HepG2 (cell line): ENCODE data around the gene APCDD1L. TPM values are rescaled to one million over a fixed set of nuclear protein-coding genes. Genes with fewer than 3 reads are reported as not detected.

ENCODE experiments used
- ATAC-seq: fragments of 200-7000 bp; cut with Tn5 transposase; 3 replicates; pipeline ENCODE4 v1.9.1; 2020; ENCODE audit warnings: mild to moderate bottlenecking, moderate library complexity
- BruUV-seq: library from RNA; stranded (reverse); fragments of 400-500 nt; replicated peaks from 2 replicates; lab custom pipeline; 2021; lab: Mats Ljungman, UMichigan
- CTCF ChIA-PET: fragments of 300-600 bp; formaldehyde crosslinking; extraction: SDS; loops from one replicate; lab custom pipeline; 2021; ENCODE audit warnings: low total read pairs, inconsistent platforms, low intra/inter-chr PET ratio; lab: Yijun Ruan, JAX
- POLR2A ChIA-PET: fragments of 350-600 bp; sonication (Branson Sonifier 250); formaldehyde crosslinking; loops from one replicate; lab custom pipeline; 2020; ENCODE audit warnings: antibody characterized with exemption, inconsistent platforms; lab: Yijun Ruan, JAX
- DNase-seq: peaks from one replicate; pipeline ENCODE4 v3.0.0-alpha.2; 2015; ENCODE audit warnings: low spot score
- FAIRE-seq: peaks from 3 replicates; lab custom pipeline; 2011; peaks lifted over from hg19 to GRCh38; lab: Jason Lieb, UNC
- H2AFZ ChIP-seq: one replicate; pipeline ENCODE4 v1.6.1; 2011; ENCODE audit warnings: low read length, inconsistent platforms
- H3K27ac ChIP-seq: fragments of 300-600 bp; 3 replicates; pipeline ENCODE4 v1.8.0; 2011; ENCODE audit warnings: mixed run types, mild to moderate bottlenecking, mixed read lengths, low read length, inconsistent platforms; ENCODE audit not compliant: insufficient read depth; ENCODE audit errors: extremely low read length
- H3K27me3 ChIP-seq, 2 experiments: fragments of 200-600 bp in 1 of 2; 2 replicates in 1 of 2; 3 replicates in 1 of 2; pipeline versions ENCODE4 v1.6.0 to v1.8.0; 2011; ENCODE audit warnings: low read length in 2 of 2, mild to moderate bottlenecking in 2 of 2, moderate library complexity in 2 of 2, inconsistent platforms in 1 of 2; ENCODE audit not compliant: insufficient read depth in 2 of 2, control insufficient read depth in 1 of 2
- H3K36me3 ChIP-seq, 2 experiments: fragments of 200-600 bp in 1 of 2; replicated peaks in 1 of 2; 2 replicates in 1 of 2; 3 replicates in 1 of 2; pipeline versions ENCODE4 v1.5.1 to v1.8.0; 2011; ENCODE audit warnings: low read length in 2 of 2, inconsistent platforms in 1 of 2; ENCODE audit not compliant: insufficient read depth in 2 of 2, control insufficient read depth in 1 of 2
- H3K4me1 ChIP-seq: 2 replicates; pipeline ENCODE4 v1.5.1; 2012; ENCODE audit warnings: low read length, inconsistent platforms; ENCODE audit not compliant: insufficient read depth
- H3K4me2 ChIP-seq: 2 replicates; pipeline ENCODE4 v1.6.0; 2011; ENCODE audit warnings: low read depth, low read length, inconsistent platforms
- H3K4me3 ChIP-seq, 3 experiments: fragments of 200-600 bp in 1 of 3; sonication (generic), shearing (Covaris generic) in 1 of 3; replicated peaks in 1 of 3; 2 replicates each; pipeline ENCODE4 v1.5.1; 2011 to 2016; ENCODE audit warnings: low read length in 3 of 3, inconsistent platforms in 2 of 3, low read depth in 2 of 3, mild to moderate bottlenecking in 2 of 3, control low read depth in 1 of 3, mixed read lengths in 1 of 3; ENCODE audit not compliant: insufficient read depth in 1 of 3
- H3K79me2 ChIP-seq: one replicate; pipeline ENCODE4 v1.6.1; 2011; ENCODE audit warnings: low read length, inconsistent platforms; ENCODE audit not compliant: insufficient read depth
- H3K9ac ChIP-seq: 2 replicates; pipeline ENCODE4 v1.6.0; 2011; ENCODE audit warnings: mild to moderate bottlenecking, low read depth, low read length, inconsistent platforms; ENCODE audit not compliant: insufficient read depth
- H3K9me3 ChIP-seq: 2 replicates; pipeline ENCODE4 v1.5.1; 2012; ENCODE audit warnings: mild to moderate bottlenecking, low read length
- H4K20me1 ChIP-seq: 2 replicates; pipeline ENCODE4 v1.6.0; 2011; ENCODE audit warnings: inconsistent platforms, mild to moderate bottlenecking, low read length, moderate library complexity; ENCODE audit not compliant: insufficient read depth
- CCDC6 ChIP-seq: sonication (generic); formaldehyde crosslinking; IDR thresholded peaks from 2 replicates; pipeline ENCODE4 v1.8.1; 2022; ENCODE audit warnings: mild to moderate bottlenecking, missing genetic modification reagents, moderate library complexity
- CREM ChIP-seq, 2 experiments: sonication (generic) in 1 of 2; formaldehyde crosslinking in 1 of 2; IDR thresholded peaks; 2 replicates each; pipeline versions ENCODE4 v1.4.0 to v1.6.1; 2016 to 2020; ENCODE audit warnings: antibody characterized with exemption in 1 of 2, mild to moderate bottlenecking in 1 of 2, missing genetic modification reagents in 1 of 2
- HIVEP1 ChIP-seq: sonication (generic); formaldehyde crosslinking; IDR thresholded peaks from 2 replicates; pipeline ENCODE4 v1.4.0; 2020; ENCODE audit warnings: mild to moderate bottlenecking, missing genetic modification reagents
- KDM5A ChIP-seq: fragments of 200-600 bp; sonication (generic); IDR thresholded peaks from 2 replicates; pipeline ENCODE4 v1.7.0; 2018; ENCODE audit warnings: antibody characterized with exemption, mild to moderate bottlenecking, low read length, borderline replicate concordance
- KMT2B ChIP-seq: IDR thresholded peaks from 2 replicates; pipeline ENCODE4 v1.6.1; 2016; ENCODE audit warnings: missing genetic modification reagents, missing compliant biosample characterization
- RBM22 ChIP-seq: fragments of 200-400 bp; formaldehyde crosslinking; optimal IDR thresholded peaks from 2 replicates; pipeline ENCODE3; 2017; ENCODE audit warnings: mild to moderate bottlenecking, low read length, moderate library complexity
- SCMH1 ChIP-seq: sonication (generic); formaldehyde crosslinking; IDR thresholded peaks from 2 replicates; pipeline ENCODE4 v1.9.0; 2021; ENCODE audit warnings: missing genetic modification reagents, mild to moderate bottlenecking, borderline replicate concordance
- SUZ12 ChIP-seq: fragments of 150-350 bp; IDR thresholded peaks from 2 replicates; pipeline ENCODE4 v1.6.1; 2014; ENCODE audit warnings: low read depth, low read length
- ZBTB7B ChIP-seq: sonication (generic); formaldehyde crosslinking; IDR thresholded peaks from 2 replicates; pipeline ENCODE4 v1.4.0; 2020; ENCODE audit warnings: missing genetic modification reagents
- ZNF136 ChIP-seq: sonication (generic); formaldehyde crosslinking; IDR thresholded peaks from 2 replicates; pipeline ENCODE4 v1.8.1; 2022; ENCODE audit warnings: low read depth, mild to moderate bottlenecking, moderate library complexity, missing genetic modification reagents
- ZNF251 ChIP-seq: sonication (generic); formaldehyde crosslinking; IDR thresholded peaks from 2 replicates; pipeline ENCODE4 v1.9.0; 2021; ENCODE audit warnings: mild to moderate bottlenecking, missing genetic modification reagents
- ZNF432 ChIP-seq: sonication (generic); formaldehyde crosslinking; IDR thresholded peaks from 2 replicates; pipeline ENCODE4 v1.5.0; 2020; ENCODE audit warnings: missing genetic modification reagents, mild to moderate bottlenecking, borderline replicate concordance
- ZNF782 ChIP-seq: sonication (generic); formaldehyde crosslinking; IDR thresholded peaks from 2 replicates; pipeline ENCODE4 v1.4.0; 2020; ENCODE audit warnings: missing genetic modification reagents, mild to moderate bottlenecking, borderline replicate concordance
- ZNF879 ChIP-seq: sonication (generic); formaldehyde crosslinking; IDR thresholded peaks from 2 replicates; pipeline ENCODE4 v1.8.1; 2023; ENCODE audit warnings: missing genetic modification reagents
- WGBS: methylation state at CpG from one replicate; pipeline ENCODE4 v1.1.6; 2017; ENCODE audit warnings: low lambda C conversion rate; 5-methylcytosine and 5-hydroxymethylcytosine counted together
- in situ Hi-C: cut with HindIII; loops from 2 replicates; pipeline ENCODE4 v1.10.0; 2017; ENCODE audit warnings: low pct_unique_long_range_greater_than_20kb; ENCODE audit not compliant: extremely low pct_ligation_motif_present
- intact Hi-C: fragments of 100-400 bp; cut with micrococcal nuclease; formaldehyde crosslinking; loops from one replicate; pipeline ENCODE4 v1.10.0; 2022; ENCODE audit not compliant: unreplicated experiment
- polyA plus RNA-seq, 8 experiments: library from polyadenylated mRNA; depleted of rRNA in 3 of 8; stranded (reverse) in 7 of 8; unstranded in 1 of 8; fragments of >200 nt; fragmentation: Illumina TruSeq in 4 of 8; extraction: Trizol in 4 of 8; gene quantifications; 2 replicates each; pipeline versions ENCODE4 v1.2.1 to v1.2.3, GENCODE V29; 2011 to 2016; ENCODE audit warnings: low read depth in 4 of 8, missing spikeins in 1 of 8, mixed read lengths in 1 of 8; ENCODE audit not compliant: insufficient read depth in 1 of 8
- total RNA-seq, 5 experiments: library from RNA; depleted of rRNA; stranded (reverse); fragments of >200 nt; fragmentation: Illumina TruSeq; extraction: Trizol; gene quantifications; 2 replicates each; pipeline ENCODE4 v1.2.3, GENCODE V29; 2016; ENCODE audit warnings: low read depth in 1 of 5
- TF ChIP-seq, protein P1 (sequence below): sonication (generic); formaldehyde crosslinking; IDR thresholded peaks from 2 replicates; pipeline ENCODE4 v1.4.0; 2020; ENCODE audit warnings: mild to moderate bottlenecking, missing genetic modification reagents

Gene APCDD1L
- total and polyA plus RNA-seq, 2 of the 13 experiments (the other 11 are each of a cell fraction or from before 2014, with no cell fraction given), result not detected

- peaks cover 10 to 42% of the 10 kb centered on the region in 2 experiments for H3K36me3 ChIP-seq
- no TSS peak for BruUV-seq
- TF ChIP-seq KDM5A (no peak), HIVEP1 (CRISPR knock-in tag) (no peak), RBM22 (peak; percentile 68), ZNF251 (CRISPR knock-in tag) (0 out of 2 replicates have a peak, but pooled peaks have one; percentile 21)
Observed at GRCh38 chr20:58433029-58433647, 82.1 kb downstream of the APCDD1L start.

DNA sequence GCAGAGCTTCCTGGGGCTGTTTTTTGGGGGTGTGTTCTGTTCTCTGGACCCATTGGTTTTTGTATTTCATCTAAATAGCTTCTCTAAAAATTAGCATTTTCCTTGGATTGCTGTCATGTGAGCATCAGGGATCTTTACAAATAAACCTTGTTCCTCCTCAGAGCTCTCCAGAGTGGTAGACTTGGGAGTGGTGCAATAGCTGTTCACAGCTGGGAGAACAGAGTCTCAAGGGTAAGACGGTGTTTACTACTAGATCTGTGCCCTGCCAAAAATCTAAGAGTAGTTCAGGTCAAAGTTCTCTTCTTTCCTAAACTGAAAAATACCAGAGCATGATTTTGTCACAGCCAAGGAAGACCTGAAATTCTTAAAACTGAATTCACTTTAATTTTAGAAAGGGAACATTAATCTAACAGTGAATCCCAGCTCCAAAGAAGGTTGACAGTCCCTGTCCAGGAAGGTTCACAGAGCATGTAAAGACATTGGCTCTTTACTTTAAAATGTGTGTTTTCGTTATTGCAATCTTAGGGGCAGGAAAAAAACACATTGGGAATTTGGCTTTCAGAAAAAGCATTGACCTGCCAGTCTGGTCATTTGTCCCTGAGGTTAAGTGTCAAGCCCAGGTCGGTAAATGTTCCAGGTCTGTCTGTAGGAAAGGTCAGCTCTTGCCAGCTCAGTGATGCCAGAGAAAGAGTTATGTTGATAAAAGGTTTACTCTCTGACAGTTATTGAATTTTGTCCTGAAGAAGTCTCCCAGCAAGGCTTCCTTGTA, 82.8 kb downstream of the APCDD1L start:
- Histone ChIP-seq H3K4me1 (peaks cover 37% of the 10 kb centered on the region), H3K79me2 (peaks cover 74% of the 10 kb centered on the region), H3K27ac (no peak overlapping the region), H3K4me3 (no peak overlapping the region), H3K9ac (no peak overlapping the region)
- FAIRE-seq (peak; percentile 40), ATAC-seq (no peak), DNase-seq (no peak)
- WGBS, result 100% methylated on average over 3 of the region's 3 CpGs
- BruUV-seq, result no TSS peak
- POLR2A ChIA-PET, result interaction anchor here (1.2 kb wide), 1 partner anchor 10 kb away, joined by 3 read pairs; no protein-coding TSS in a partner anchor
- CTCF ChIA-PET, result no interaction called here
- in situ Hi-C loops, result no loop called here
- TF ChIP-seq, protein P1, sequence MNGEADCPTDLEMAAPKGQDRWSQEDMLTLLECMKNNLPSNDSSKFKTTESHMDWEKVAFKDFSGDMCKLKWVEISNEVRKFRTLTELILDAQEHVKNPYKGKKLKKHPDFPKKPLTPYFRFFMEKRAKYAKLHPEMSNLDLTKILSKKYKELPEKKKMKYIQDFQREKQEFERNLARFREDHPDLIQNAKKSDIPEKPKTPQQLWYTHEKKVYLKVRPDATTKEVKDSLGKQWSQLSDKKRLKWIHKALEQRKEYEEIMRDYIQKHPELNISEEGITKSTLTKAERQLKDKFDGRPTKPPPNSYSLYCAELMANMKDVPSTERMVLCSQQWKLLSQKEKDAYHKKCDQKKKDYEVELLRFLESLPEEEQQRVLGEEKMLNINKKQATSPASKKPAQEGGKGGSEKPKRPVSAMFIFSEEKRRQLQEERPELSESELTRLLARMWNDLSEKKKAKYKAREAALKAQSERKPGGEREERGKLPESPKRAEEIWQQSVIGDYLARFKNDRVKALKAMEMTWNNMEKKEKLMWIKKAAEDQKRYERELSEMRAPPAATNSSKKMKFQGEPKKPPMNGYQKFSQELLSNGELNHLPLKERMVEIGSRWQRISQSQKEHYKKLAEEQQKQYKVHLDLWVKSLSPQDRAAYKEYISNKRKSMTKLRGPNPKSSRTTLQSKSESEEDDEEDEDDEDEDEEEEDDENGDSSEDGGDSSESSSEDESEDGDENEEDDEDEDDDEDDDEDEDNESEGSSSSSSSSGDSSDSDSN, result no peak
- TF ChIP-seq ZNF432 (CRISPR knock-in tag) (no peak), ZNF136 (CRISPR knock-in tag) (no peak), CCDC6 (CRISPR knock-in tag) (no peak), ZBTB7B (CRISPR knock-in tag) (no peak), SCMH1 (CRISPR knock-in tag) (no peak), KMT2B (no peak), CREM (IDR thresholded peaks at IDR 0.05) (no peak), CREM (CRISPR knock-in tag; IDR thresholded peaks at IDR 0.05) (no peak), ZNF879 (CRISPR knock-in tag) (no peak), ZNF782 (CRISPR knock-in tag) (no peak), SUZ12 (no peak)
- TF ChIP-seq, all 625 proteins: peak for 0
- H3K9me3 ChIP-seq, result no peaks in the 10 kb centered on the region
- no peak overlapping the region for H3K4me2 ChIP-seq
- peaks cover 9% of the 10 kb centered on the region; the same call in 1 of the 2 replicates for H4K20me1 ChIP-seq
- H3K36me3 ChIP-seq, result peaks cover 8 to 41% of the 10 kb centered on the region in 2 experiments
- H2AFZ ChIP-seq, result no peak overlapping the region
- no peaks in the 10 kb centered on the region for H3K27me3 ChIP-seq
- intact Hi-C loops, result loop anchor here (5.0 kb wide), 1 partner anchor 440 kb away; no protein-coding TSS in a partner anchor

More at GRCh38 chr20:58433029-58433647, 82.1 kb downstream of the APCDD1L start:
- H3K4me3 ChIP-seq, result no peak overlapping the region
- DNase-seq (no peak), FAIRE-seq (no peak), ATAC-seq (no peak)
- no peaks in the 10 kb centered on the region for H3K27me3 ChIP-seq
- intact Hi-C loops, result loop anchor here (5.0 kb wide), 1 partner anchor 441 kb away; no protein-coding TSS in a partner anchor
- POLR2A ChIA-PET, result interaction anchor here (1.2 to 1.5 kb wide), 2 partner anchors 9 to 44 kb away, joined by 3 read pairs; partner anchors contain the start of gene VAPB
- peaks cover 75% of the 10 kb centered on the region for H3K79me2 ChIP-seq
- 95% methylated on average over 2 of the region's 2 CpGs for WGBS
- H3K9me3 ChIP-seq, result no peaks in the 10 kb centered on the region
- CTCF ChIA-PET, result no interaction called here
- H4K20me1 ChIP-seq, result peaks cover 12% of the 10 kb centered on the region; the same call in 1 of the 2 replicates
- H3K27ac ChIP-seq, result no peak overlapping the region
- H3K9ac ChIP-seq, result no peak overlapping the region
- no peak overlapping the region for H2AFZ ChIP-seq
- no peak overlapping the region for H3K4me2 ChIP-seq
- in situ Hi-C loops, result no loop called here
- peaks cover 44% of the 10 kb centered on the region for H3K4me1 ChIP-seq
